Trophoblast cell (in vitro differentiated cells and primary cell): ENCODE data around the gene SLCO2A1.
"Not testable (repeated sequence)": the region's sequence is repeated elsewhere in the genome, so short reads cannot be mapped to it uniquely, and the experiment has no call there.

ENCODE experiments used
- DNase-seq, 2 donors: peaks; one replicate each; pipeline ENCODE4 v3.0.0-alpha.2; 2016
- H2AFZ ChIP-seq: 2 replicates; pipeline ENCODE4 v1.6.1; 2013; ENCODE audit warnings: low read length, moderate library complexity, mild to moderate bottlenecking; ENCODE audit not compliant: insufficient read depth, poor library complexity
- H2AK5ac ChIP-seq: 2 replicates; pipeline ENCODE4 v1.6.1; 2013; ENCODE audit warnings: mild to moderate bottlenecking, low read length
- H2BK120ac ChIP-seq: 2 replicates; pipeline ENCODE4 v1.6.1; 2013; ENCODE audit warnings: low read length, mild to moderate bottlenecking, moderate library complexity; ENCODE audit not compliant: insufficient read depth, poor library complexity
- H2BK12ac ChIP-seq: 2 replicates; pipeline ENCODE4 v1.6.1; 2013; ENCODE audit warnings: mild to moderate bottlenecking, low read length, moderate library complexity
- H2BK5ac ChIP-seq: 2 replicates; pipeline ENCODE4 v1.6.1; 2013; ENCODE audit warnings: low read length, low read depth, moderate library complexity, mild to moderate bottlenecking; ENCODE audit not compliant: poor library complexity
- H3K14ac ChIP-seq: 2 replicates; pipeline ENCODE4 v1.6.1; 2013; ENCODE audit warnings: mild to moderate bottlenecking, low read length
- H3K18ac ChIP-seq: 2 replicates; pipeline ENCODE4 v1.6.1; 2013; ENCODE audit warnings: mild to moderate bottlenecking, low read length
- H3K23ac ChIP-seq: 2 replicates; pipeline ENCODE4 v1.6.1; 2013; ENCODE audit warnings: low read length
- H3K27ac ChIP-seq: 2 replicates; pipeline ENCODE4 v1.5.1; 2013; ENCODE audit warnings: low read depth, mild to moderate bottlenecking, inconsistent platforms, low read length, moderate library complexity
- H3K27me3 ChIP-seq: 2 replicates; pipeline ENCODE4 v1.6.1; 2013; ENCODE audit warnings: inconsistent platforms, mild to moderate bottlenecking, low read length, moderate library complexity; ENCODE audit not compliant: insufficient read depth
- H3K36me3 ChIP-seq, 2 experiments: 1 replicate in 1 of 2; 2 replicates in 1 of 2; pipeline ENCODE4 v1.6.1; 2013; ENCODE audit warnings: low read length in 2 of 2, mild to moderate bottlenecking in 2 of 2, moderate library complexity in 1 of 2; ENCODE audit not compliant: insufficient read depth in 2 of 2, control insufficient read depth in 1 of 2
- H3K4ac ChIP-seq: 2 replicates; pipeline ENCODE4 v1.6.1; 2013; ENCODE audit warnings: low read depth, mild to moderate bottlenecking, low read length, moderate library complexity
- H3K4me1 ChIP-seq, 2 experiments: 1 replicate in 1 of 2; 2 replicates in 1 of 2; pipeline ENCODE4 v1.6.1; 2013; ENCODE audit warnings: low read length in 2 of 2, mild to moderate bottlenecking in 2 of 2, moderate library complexity in 1 of 2; ENCODE audit not compliant: insufficient read depth in 2 of 2, control insufficient read depth in 1 of 2
- H3K4me2 ChIP-seq: 2 replicates; pipeline ENCODE4 v1.6.1; 2013; ENCODE audit warnings: inconsistent platforms, mild to moderate bottlenecking, low read length, moderate library complexity
- H3K4me3 ChIP-seq: 2 replicates; pipeline ENCODE4 v1.5.1; 2013; ENCODE audit warnings: mild to moderate bottlenecking, low read depth, low read length, inconsistent platforms
- H3K79me1 ChIP-seq: one replicate; pipeline ENCODE4 v1.6.1; 2013; ENCODE audit warnings: low read length
- H3K79me2 ChIP-seq: 2 replicates; pipeline ENCODE4 v1.6.1; 2013; ENCODE audit warnings: low read length, mild to moderate bottlenecking; ENCODE audit not compliant: control insufficient read depth, insufficient read depth, poor library complexity
- H3K9ac ChIP-seq: 2 replicates; pipeline ENCODE4 v1.6.1; 2013; ENCODE audit warnings: mild to moderate bottlenecking, low read length
- H3K9me3 ChIP-seq: 2 replicates; pipeline ENCODE4 v1.6.1; 2013; ENCODE audit warnings: low read depth, mild to moderate bottlenecking, control low read depth, inconsistent platforms, low read length; ENCODE audit not compliant: insufficient read depth
- H4K12ac ChIP-seq: 2 replicates; pipeline ENCODE4 v1.6.1; 2013; ENCODE audit warnings: low read depth, mild to moderate bottlenecking, low read length, moderate library complexity
- H4K8ac ChIP-seq: 2 replicates; pipeline ENCODE4 v1.6.1; 2013; ENCODE audit warnings: low read depth, mild to moderate bottlenecking, low read length, moderate library complexity
- H4K91ac ChIP-seq: one replicate; pipeline ENCODE4 v1.6.1; 2013; ENCODE audit warnings: low read depth, mild to moderate bottlenecking, low read length, moderate library complexity
- WGBS: extraction: QIAGEN DNeasy Blood & Tissue Kit; methylation state at CpG from one replicate; pipeline ENCODE4 v1.1.7; 2013; ENCODE audit warnings: missing lambda C conversion rate; ENCODE audit not compliant: insufficient read length, insufficient coverage; ENCODE audit errors: extremely low coverage; 5-methylcytosine and 5-hydroxymethylcytosine counted together

The SLCO2A1 gene

DNA sequence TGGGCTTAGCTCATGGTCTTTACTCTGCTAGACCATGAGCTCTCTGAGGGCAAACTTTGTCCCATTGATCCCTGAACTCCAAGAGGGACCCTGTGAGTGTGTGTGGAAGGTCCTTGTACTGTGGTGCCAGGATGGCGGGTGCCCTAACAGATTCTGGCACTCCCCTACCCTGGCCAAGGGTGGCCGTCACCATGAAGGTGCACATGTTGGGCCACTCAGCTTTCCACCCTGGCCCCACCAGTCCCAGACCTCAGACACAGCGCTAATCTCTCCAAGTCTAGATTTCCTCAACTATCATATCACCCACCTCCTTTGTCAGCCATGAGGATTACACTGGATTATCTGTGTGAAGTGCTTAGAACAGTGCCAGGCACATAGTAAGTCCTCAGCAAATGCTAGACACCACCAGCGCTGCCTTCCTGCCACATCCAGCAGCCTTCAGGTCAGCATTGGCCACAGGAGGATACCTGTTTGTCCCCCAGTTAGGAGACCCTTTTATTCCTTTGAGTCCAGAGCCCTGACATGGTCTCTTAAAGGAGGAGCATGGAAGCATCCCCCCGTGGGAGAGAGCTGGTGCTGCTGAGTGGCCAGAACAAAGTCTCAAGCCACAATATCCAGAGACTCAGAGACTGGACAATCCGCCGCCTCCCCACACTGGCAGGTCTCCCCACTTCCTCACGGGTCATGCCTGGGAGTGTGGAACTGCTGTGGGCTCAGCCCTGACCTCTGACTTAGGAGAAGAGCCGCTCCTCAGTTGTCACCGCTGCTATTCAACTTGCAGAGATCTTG, 44.5 kb upstream of the SLCO2A1 start:
- Histone ChIP-seq H3K14ac (peak overlapping the region; percentile 19), H3K4me1 (peaks cover 7% of the 10 kb centered on the region in 2 experiments), H3K23ac (no peak overlapping the region), H4K8ac (no peak overlapping the region), H2AFZ (no peak overlapping the region), H2BK120ac (no peak overlapping the region), H3K27me3 (no peaks in the 10 kb centered on the region), H3K4me3 (no peak overlapping the region), H3K36me3 (no peaks in the 10 kb centered on the region), H4K91ac (no peak overlapping the region), H3K9me3 (peaks cover 4% of the 10 kb centered on the region), H4K12ac (no peak overlapping the region), H2BK12ac (peak overlapping the region; percentile 30), H3K4me2 (no peak overlapping the region), H3K79me2 (no peaks in the 10 kb centered on the region), H2AK5ac (peak overlapping the region; percentile 36), H3K4ac (no peak overlapping the region), H3K27ac (no peak overlapping the region), H3K79me1 (peaks cover 9% of the 10 kb centered on the region), H3K18ac (no peak overlapping the region), H3K9ac (no peak overlapping the region), H2BK5ac (no peak overlapping the region)
- no CpG with 5 or more reads among the region's 10 CpGs for WGBS
- DNase-seq = no peak

GRCh38 chr3:134073583-134073945, 43.8 kb upstream of the SLCO2A1 start:
- no peak overlapping the region for H3K14ac ChIP-seq
- H3K27ac ChIP-seq = no peak overlapping the region
- H2BK120ac ChIP-seq = no peak overlapping the region
- peak overlapping the region; percentile 30 for H2BK12ac ChIP-seq
- no peak for DNase-seq
- no peak overlapping the region for H3K18ac ChIP-seq
- no peaks in the 10 kb centered on the region for H3K27me3 ChIP-seq
- no peak overlapping the region for H2AFZ ChIP-seq
- H3K79me2 ChIP-seq = no peaks in the 10 kb centered on the region
- no peak overlapping the region for H4K8ac ChIP-seq
- no peak overlapping the region for H4K12ac ChIP-seq
- no peak overlapping the region for H3K4ac ChIP-seq
- H3K4me1 ChIP-seq = peaks cover 8% of the 10 kb centered on the region in 2 experiments
- WGBS = no CpG with 5 or more reads among the region's 4 CpGs
- no peaks in the 10 kb centered on the region for H3K36me3 ChIP-seq
- no peak overlapping the region for H2BK5ac ChIP-seq
- H3K9ac ChIP-seq = no peak overlapping the region
- peaks cover 4% of the 10 kb centered on the region for H3K9me3 ChIP-seq
- H3K4me2 ChIP-seq = no peak overlapping the region
- H3K23ac ChIP-seq = no peak overlapping the region
- no peak overlapping the region for H3K4me3 ChIP-seq
- H4K91ac ChIP-seq = no peak overlapping the region
- H3K79me1 ChIP-seq = peaks cover 9% of the 10 kb centered on the region
- no peak overlapping the region for H2AK5ac ChIP-seq

DNA sequence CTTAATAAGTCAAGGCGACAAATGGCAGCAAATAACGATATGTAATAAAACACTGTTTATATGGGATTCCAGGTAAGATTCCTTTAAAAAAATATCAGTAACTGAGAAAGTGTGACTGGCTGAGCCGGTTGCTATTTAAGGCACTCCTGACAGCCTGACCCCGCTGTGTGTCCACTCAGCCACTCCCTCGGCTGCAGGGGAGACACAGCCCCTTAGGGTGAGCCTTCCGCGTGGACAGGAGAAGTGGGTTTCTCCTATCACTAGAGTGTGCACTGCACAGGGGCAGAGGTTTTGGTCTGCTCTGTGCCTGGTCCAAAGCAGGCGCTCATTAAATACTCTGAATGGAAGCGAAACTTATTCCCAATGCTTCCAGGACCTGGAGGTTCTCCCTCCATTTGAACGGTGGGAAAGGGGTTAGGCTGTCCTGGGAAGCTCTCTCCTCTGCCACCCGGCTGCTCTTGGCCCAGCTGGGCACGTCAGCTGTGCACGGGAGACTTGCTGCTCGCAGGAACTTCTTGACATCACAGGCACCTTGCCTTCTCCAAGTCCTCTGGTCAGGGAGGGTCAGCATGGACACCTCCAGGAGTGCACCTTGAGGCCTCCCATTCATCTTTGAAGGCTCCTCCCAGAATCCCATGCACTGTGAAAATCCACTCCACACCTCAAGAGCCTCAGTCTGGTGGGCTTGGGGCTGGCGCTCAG, 43.3 kb upstream of the SLCO2A1 start:
- Histone ChIP-seq H3K23ac (no peak overlapping the region), H3K4me1 (peaks cover 10 to 11% of the 10 kb centered on the region in 2 experiments), H3K4ac (no peak overlapping the region), H3K27ac (no peak overlapping the region), H2BK5ac (no peak overlapping the region), H2AK5ac (no peak overlapping the region), H3K4me3 (no peak overlapping the region), H4K91ac (no peak overlapping the region), H2AFZ (no peak overlapping the region), H3K18ac (no peak overlapping the region), H3K14ac (no peak overlapping the region), H3K79me2 (no peaks in the 10 kb centered on the region), H2BK120ac (no peak overlapping the region), H3K4me2 (no peak overlapping the region), H4K12ac (no peak overlapping the region), H3K27me3 (no peaks in the 10 kb centered on the region), H3K9me3 (peaks cover 4% of the 10 kb centered on the region), H3K36me3 (no peaks in the 10 kb centered on the region), H4K8ac (no peak overlapping the region), H3K79me1 (peaks cover 9% of the 10 kb centered on the region), H3K9ac (no peak overlapping the region), H2BK12ac (peak overlapping the region; percentile 4)
- WGBS = no CpG with 5 or more reads among the region's 15 CpGs
- DNase-seq = no peak

DNA sequence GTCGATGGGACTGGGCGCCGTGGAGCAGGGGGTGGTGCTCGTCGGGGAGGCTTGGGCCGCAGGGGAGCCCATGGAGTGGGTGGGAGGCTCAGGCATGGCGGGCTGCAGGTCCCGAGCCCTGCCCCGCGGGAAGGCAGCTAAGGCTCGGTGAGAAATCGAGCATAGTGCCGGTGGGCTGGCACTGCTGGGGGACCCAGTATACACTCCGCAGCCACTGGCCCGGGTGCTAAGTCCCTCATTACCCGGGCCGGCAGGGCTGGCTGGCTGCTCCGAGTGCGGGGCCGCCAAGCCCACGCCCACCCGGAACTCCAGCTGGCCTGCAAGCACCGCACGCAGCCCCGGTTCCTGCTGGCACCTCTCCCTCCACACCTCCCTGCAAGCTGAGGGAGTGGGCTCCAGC, 40.6 kb upstream of the SLCO2A1 start:
- not testable (repeated sequence) for H3K14ac ChIP-seq, H3K79me2 ChIP-seq, H2BK5ac ChIP-seq, H3K4ac ChIP-seq, H2BK120ac ChIP-seq, H3K9me3 ChIP-seq, H3K9ac ChIP-seq, H3K27ac ChIP-seq, H3K4me2 ChIP-seq, H2AK5ac ChIP-seq, H4K91ac ChIP-seq, H2AFZ ChIP-seq, H3K27me3 ChIP-seq, H3K23ac ChIP-seq, DNase-seq, H4K8ac ChIP-seq, H3K18ac ChIP-seq, H4K12ac ChIP-seq, H2BK12ac ChIP-seq, H3K36me3 ChIP-seq, H3K4me3 ChIP-seq
- peaks cover 23 to 31% of the 10 kb centered on the region in 2 experiments for H3K4me1 ChIP-seq
- peaks cover 13% of the 10 kb centered on the region for H3K79me1 ChIP-seq
- WGBS = no CpG with 5 or more reads among the region's 25 CpGs
